HG02571 (cell line): Measurements from ENCODE around the gene VAT1.
"Not testable (repeated sequence)": the region's sequence is repeated elsewhere in the genome, so short reads cannot be mapped to it uniquely, and the experiment has no call there.

ENCODE experiments used
- ATAC-seq: cut with Tn5 transposase; IDR thresholded peaks from one replicate; pipeline ENCODE4 v1.9.1; 2021; ENCODE audit warnings: mild to moderate bottlenecking, moderate library complexity; ENCODE audit not compliant: unreplicated experiment

VAT1 gene

DNA sequence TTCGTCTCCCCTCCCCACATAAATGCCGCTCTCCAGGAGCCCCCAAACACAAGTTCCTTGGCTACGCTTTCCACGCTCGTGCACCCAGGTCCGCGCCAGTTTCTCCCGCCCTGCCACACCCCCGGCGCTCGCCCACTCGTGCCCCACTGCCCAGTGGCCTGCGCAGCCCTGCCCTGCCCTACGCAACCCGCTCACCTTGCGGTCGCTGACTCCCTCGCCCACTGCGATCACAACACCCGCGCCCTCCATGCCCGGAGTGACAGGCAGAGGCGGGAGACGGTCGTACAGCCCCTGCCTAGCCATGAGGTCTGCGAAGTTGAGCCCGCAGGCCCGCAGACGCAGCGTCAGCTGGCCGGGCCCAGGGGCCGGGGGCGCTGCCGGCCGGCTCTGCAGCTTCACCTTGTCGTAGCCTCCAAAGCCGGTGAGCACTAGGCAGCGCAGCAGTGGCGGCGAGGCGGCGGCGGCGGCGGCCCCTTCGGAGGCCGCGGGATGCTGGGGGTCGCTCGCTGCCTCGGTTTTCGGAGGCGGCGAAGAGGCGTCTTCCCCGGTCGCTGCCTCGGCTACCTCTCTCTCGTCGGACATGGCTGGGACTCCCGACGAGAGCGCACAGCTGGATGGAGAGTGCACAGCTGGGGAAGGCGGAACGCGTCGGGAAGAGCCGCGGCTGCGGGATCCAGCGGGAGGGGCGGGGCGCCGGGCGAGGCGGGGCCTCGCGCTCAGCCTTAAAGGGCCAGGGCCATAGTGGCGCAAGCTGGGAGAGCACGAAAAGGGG, at the start of gene VAT1:
Gene VAT1 (minus strand): TSS at position 645 of the 772 bp plus-strand sequence. CDS start 63 bp downstream, at position 582.
- ATAC-seq: no peak

GRCh38 chr17:43070872-43071271, 48.7 kb upstream of the VAT1 start:
- ATAC-seq: no peak

DNA sequence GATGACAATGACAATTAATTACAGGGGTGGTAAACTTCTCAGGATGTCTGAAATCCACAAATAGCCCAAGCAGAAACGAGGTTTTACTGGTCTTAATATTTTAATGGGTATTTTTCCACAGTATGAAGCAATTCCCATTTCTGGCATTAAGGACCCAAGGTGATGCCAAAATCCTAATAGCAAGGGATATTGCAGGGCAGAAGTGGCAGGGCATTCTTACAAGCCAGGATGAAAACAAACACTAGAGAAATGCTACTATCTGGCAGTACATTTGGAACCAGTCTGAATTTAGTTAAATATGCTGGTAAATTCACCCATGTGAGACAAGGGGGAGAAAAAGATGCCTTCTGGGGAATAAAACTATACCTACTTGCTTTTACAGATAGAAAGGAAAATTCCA, 48.1 kb upstream of the VAT1 start:
- ATAC-seq: no peak

DNA sequence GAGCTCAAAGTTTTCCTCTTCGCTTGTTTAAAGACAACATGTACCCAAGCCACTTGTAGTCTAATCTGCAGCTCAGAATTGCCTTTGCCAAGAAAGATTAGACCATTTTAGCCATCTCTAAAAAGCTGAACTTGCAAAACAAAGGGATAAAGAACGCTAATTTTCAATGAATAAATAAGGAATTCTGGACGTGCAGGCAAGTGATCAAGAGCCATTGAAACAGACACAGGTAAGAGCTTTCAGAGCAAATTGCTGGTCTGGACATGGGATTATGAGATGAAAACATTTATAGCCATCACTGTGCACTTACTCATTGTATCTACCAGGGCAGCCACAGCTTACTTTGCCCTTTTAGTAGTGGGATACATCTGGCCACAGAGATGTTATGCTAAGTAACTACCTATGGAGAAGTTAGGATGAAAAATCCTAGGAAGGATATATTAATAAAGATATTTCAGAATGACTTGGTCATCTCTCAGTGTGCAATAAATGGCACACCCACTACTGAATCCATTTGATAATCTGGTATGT, 47.2 kb upstream of the VAT1 start:
- no peak for ATAC-seq

DNA sequence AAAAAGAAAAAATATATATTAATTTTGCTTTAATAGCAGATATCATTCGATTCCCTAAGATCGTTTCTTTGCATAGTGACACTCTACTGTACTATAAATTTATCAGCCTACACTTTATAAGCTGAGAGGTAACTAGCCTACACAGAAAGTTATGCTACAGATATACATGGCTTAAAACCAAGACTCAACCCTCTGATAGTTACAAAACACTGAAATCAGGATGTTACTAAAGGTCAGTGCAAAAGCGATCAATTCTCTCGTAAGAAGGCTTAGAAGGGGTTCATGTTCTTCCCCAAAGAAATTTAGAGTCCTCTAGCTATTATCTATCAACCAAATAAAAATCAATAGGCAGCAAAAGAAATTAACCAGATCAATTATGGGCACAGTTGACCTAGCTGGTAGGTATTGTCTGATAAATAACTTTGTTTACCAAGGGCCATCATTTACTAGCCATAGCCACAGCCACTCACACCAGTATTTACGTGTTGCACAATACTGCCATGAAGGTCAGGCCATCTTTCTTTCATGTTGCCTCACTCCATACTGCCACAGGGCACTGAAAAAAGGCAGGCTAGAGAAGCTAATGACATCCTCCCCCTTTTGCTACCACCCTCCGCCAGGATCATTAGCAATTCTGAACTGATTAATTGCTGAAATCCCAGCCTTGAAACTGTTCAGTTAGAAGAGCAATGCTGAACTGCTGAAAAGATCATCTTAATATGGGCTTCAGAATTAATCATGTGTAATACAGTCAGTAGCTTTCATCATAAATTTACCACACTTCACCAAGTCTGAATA, 46.6 kb upstream of the VAT1 start:
- no peak for ATAC-seq

DNA sequence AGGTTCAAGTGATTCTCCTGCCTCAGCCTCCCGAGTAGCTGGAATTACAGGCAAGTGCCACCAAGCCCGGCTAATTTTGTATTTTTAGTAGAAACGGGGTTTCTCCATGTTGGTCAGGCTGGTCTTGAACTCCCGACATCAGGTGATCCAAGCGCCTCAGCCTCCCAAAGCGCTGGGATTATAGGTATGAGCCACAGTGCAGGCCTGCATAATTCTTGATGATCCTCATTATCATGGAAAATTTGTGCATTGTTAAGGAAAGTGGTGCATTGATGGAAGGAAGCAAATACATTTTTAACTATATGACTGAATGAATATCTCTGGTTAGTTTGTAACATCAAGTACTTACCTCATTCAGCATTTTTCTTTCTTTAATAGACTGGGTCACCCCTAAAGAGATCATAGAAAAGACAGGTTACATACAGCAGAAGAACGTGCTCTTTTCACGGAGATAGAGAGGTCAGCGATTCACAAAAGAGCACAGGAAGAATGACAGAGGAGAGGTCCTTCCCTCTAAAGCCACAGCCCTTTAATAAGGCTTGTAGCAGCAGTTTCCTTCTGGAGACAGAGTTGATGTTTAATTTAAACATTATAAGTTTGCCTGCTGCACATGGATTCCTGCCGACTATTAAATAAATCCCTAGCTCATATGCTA, 40.9 kb upstream of the VAT1 start:
- no peak for ATAC-seq

GRCh38 chr17:43056051-43056450, 33.9 kb upstream of the VAT1 start:
- no peak for ATAC-seq

GRCh38 chr17:43053008-43053407, 30.8 kb upstream of the VAT1 start:
- not testable (repeated sequence) for ATAC-seq

DNA sequence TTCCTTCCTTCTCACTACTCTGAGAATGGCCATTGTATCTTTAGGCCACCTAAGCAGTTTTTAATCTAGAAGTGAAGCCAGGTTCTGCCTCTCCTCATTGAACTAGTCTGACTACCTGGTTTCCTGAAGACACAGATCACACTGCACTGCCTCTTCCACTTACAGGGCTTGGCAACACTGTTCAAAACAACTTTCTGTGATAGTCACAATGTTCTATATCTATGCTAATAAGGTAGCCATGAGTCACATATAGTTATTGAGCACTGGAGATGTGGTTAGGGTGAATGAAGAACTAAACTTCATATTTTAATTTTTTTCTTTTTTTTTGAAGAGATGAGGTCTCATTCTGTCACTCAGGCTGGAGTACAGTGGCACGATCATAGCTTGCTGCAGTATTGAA, 29.8 kb upstream of the VAT1 start:
- no peak for ATAC-seq

- no peak for ATAC-seq
These were observed 21.8 kb upstream of the VAT1 start for GRCh38 chr17:43044024-43044423.

DNA sequence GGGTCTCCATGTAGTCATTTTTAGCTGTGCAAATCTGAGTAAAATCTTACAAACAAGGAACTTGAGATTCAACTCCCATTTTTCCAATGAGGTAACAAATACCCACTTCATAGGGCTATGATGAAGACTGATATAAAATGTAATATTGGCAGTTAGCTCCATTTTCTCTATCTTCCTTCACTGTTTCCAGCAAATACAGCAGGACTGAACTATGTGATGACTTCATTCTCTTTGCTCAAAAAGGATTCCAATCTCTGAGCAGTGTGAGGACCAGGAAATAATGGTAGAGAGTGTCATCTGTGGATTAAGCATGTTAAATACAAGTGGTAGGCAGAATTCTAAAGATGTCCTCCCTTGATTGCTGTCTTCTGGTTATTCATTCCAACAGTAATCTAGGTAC, 21.1 kb upstream of the VAT1 start:
- no peak for ATAC-seq

- ATAC-seq: no peak
These were observed 19.9 kb upstream of the VAT1 start for GRCh38 chr17:43042025-43042628.

- no peak for ATAC-seq
These were observed 18.5 kb upstream of the VAT1 start for GRCh38 chr17:43040655-43041054.

DNA sequence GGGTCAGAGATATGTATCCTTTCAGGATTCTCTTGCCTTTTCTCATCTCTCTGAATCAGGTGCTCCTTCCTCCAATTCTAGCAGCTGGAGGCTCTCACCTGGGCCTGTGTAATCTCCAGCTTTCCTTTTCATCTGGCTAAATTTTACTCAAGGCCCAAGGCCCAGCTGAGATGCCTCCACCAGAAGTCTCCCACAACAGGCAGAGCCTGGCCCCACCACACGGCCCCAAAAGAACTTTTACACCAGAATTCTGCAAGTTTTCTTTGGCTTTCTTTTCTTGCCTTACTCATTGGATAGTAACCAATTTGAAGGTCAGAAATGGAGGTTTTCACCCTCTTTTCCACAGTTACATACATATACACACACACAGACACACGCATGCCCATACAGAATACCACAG, 17.5 kb upstream of the VAT1 start:
- ATAC-seq: no peak

- no peak for ATAC-seq
These were observed 12.7 kb upstream of the VAT1 start for GRCh38 chr17:43034894-43035293.

DNA sequence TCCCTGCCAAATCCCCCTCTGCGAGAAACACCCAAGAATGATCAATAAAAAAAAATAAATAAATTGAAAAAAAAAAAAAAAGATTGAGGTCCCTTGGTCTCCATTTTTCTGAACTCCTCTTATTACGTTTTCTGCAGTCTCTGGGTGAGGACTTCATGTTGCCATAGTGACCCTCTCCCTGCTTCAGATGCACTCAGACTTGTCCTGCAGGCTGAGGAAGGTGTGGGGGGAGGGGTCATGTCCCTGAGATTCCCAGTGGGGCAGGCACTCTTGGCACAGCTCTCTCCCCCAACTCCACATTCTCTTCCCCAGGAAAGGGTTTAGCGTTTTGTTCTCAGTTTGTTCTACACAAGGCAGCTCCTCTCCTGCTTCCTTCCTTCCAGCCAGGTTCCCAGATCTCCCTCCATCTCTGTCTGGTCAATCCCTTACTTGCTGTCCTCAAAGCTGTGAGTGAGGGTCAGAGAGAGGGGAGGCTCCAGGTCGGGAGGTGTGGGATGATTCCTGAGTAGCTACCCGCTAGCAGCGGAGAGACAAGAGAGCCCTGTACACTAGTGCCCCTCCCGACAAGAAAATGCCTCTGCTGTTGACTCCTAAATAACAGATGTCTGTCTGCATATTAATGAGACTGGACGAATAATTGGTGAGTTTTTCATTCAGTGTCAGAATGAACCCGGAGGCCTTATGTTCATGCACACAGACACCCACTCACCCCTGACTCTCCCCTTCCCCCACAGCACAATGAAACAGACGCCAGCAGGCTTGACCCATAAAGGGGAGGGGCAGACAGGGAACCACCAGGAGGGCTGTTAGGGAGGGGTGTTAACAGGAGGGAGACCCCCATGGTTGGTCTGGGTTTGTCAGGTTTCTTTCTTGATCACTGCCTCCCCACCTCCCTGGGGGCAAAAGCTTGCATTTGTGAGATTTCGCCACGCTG, 12.0 kb upstream of the VAT1 start:
- no peak for ATAC-seq

DNA sequence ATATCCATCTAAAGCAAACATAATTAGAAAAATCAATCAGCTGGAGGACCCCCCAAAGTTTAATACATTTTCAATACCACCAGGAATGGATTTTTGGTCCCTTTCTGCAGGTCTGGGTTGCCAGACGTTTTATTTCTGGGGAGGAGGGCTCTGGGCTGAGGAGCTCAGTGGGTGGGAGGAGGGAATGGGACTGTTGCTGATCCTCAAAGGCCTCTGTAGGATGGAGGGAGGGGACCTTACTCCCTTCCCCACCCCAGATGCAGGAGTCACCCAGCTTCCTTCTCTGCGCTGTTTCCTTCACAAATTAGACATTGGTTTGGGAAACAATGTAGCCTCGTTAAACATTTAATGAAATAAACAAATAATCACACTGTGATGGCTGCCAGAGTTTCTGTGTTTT, 9.5 kb upstream of the VAT1 start:
- ATAC-seq: no peak

GRCh38 chr17:43030137-43030767, 8.1 kb upstream of the VAT1 start:
- no peak for ATAC-seq

GRCh38 chr17:43028221-43028861, 6.2 kb upstream of the VAT1 start:
- ATAC-seq: no peak
